ENCODE measurements around the gene PBX2.
"Not testable (repeated sequence)": the region's sequence is repeated elsewhere in the genome, so short reads cannot be mapped to it uniquely, and the experiment has no call there.

Gene PBX2

DNA sequence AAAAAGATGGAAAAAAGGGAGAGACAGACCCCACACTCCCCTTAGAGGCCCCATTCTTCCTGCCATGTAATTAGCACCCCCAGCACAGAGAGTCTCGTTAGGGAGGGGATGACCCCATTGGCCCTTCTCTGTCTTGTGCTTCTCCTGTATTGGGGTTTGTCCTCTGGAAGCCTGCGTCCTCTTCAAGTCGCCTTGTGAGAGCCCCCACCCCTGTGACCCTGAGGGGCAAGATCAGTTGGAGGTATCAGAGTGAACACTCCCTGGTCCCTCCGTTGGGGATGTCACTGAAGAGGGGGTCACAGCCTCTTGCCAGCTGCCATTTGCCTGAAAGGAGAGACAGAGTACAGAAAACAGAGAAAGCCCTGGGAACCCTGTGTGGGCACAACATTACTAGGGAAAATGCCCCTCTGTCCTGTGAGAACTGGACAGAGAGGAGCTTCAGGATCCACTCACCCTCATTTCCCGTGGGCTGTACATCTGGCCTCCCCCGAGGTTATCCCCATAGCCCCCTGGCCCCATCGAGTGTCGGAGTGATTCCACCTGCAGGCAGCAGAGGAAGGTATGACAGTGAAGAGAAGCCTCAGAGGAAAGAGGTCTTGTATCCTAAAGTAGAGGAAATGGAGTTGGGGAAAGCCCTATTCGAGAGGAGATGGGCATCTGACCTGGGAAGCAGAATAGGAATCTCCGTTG is 3.7 kb downstream of the PBX2 start:
- DNase-seq, result not testable (repeated sequence)

DNA sequence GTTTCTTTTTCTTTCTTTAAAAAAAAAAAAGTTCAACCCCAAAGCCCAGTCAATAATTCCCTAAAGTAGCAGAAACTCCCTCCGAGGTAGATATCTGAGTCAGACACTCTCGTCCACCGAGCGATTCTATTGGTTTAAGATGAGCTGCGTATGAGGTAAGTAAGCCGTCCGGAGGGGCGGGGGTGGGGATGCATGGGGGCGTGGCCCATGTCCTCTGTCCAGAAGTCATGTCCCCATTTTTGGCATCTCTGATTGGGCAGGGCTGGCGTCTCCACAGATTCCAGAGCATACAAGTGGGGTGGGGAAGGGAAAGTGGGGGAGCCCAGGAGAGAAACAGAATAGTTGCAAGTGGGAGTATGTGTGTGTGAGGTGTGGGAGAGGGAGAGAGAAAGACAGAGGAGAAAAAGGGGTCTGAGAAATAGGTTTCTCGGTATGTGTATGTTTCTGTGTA is 4.3 kb downstream of the PBX2 start:
- DNase-seq, result not testable (repeated sequence)

DNA sequence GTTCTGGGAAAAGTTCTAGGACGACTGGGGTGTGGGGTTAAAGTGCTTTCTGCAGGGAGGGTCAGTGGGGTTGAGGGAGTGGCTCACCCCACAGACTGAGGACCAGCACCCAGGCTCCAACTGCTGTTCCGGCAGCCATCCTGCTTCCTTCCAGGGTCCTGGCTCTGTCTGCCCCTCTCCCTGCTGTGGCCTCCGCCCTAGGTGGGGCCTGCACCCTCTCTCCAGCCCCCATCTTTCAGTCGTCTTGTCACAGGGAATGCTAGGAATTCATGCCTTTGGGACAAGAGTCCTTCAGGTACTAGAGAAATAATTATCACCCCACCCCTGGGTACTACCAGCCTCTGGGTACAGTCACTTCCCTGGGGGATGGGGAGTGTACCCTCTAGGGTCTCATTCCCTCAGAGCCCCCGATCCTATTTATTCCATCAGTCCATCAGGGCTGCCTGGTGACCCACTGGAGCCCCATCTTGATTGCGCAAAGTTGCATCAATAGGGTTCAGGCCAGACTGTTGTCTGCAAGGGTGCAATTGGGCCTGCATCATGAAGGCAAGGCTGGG is 5.8 kb downstream of the PBX2 start, which contains the start of gene AGER:
Gene AGER (minus strand): TSS at position 170 of the 557 bp plus-strand sequence. CDS start 31 bp downstream, at position 139.
- no peak for DNase-seq

DNA sequence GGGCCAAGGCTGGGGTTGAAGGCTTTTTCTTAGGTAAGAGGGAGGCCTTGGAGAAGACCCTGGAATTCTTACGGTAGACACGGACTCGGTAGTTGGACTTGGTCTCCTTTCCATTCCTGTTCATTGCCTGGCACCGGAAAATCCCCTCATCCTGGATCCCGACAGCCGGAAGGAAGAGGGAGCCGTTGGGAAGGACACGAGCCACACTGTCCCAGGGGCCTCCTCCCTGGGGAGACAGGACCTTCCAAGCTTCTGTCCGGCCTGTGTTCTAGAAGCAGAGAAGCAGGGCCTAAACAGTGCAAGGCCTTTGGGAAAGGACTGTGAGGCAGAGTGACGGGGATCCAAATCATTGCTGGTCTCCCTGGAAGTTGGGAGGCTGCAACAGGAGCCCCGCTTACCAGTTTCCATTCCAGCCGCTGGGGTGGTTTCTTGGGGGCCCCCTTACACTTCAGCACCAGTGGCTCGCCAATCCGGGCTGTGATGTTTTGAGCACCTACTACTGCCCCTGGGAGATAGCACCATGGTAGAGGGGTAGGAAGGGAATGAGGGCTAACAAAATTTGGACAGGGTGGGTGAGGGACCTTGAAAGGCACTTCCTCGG is 6.4 kb downstream of the PBX2 start:
- DNase-seq, result no peak

DNA sequence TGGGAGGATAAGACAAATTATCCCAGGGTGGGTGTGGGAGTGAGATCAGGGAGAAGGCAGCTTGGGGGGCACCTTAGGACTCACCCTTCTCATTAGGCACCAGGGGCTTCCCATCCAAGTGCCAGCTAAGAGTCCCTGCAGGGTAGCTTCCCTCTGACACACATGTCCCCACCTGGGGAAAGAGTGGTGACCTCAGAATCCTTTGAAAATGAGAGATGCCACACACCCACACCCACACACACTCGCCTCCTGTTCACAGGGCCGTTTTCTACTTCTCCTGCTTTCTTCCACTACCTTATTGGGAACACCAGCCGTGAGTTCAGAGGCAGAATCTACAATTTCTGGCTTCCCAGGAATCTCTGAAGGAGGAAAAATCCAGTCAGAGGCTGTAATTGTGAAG is 7.0 kb downstream of the PBX2 start:
- no peak for DNase-seq

DNA sequence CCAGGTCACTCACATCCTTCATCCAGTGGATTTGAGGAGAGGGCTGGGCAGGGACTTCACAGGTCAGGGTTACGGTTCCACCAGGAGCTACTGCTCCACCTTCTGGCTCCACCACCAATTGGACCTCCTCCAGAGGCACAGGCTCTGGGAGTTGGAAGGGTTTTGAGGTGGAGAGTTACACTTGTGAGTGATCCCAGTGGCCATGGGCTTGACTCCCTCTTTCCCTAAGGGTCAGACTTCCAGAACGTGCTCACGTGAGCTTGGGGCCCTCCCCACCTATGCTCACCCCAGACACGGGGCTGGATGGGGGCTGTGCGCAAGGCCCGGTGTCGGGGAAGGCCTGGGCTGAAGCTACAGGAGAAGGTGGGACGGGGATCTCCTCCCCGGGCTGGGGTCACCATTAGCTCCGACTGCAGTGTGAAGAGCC is 7.4 kb downstream of the PBX2 start:
- DNase-seq, result no peak

DNA sequence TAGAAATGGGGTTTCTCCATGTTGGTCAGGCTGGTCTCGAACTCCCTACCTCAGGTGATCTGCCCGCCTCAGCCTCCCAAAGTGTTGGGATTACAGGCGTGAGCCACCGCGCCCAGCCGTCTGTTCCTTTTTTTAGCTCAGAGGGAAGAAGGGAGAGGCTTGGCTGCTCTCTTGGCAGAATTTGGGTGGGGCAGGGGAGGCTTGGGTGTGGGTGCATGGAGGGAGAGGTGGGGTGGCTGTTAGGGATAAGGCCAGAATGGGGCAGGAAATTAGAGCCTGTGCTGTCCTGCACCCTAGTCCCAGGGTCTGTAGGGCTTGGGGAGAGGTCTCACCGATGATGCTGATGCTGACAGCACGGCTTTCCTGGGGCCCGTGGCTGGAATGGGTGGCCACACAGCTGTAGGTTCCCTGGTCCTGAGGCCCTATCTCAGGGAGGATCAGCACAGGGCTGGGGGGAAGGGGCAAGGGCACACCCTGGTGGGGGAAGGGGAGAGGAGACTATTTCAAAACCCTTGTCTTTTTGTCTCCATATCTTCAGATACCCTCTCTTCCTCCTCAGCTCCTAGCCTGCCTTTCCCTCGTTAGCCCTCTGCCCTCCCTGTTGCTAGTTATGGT is 8.0 kb downstream of the PBX2 start:
- DNase-seq, result no peak

DNA sequence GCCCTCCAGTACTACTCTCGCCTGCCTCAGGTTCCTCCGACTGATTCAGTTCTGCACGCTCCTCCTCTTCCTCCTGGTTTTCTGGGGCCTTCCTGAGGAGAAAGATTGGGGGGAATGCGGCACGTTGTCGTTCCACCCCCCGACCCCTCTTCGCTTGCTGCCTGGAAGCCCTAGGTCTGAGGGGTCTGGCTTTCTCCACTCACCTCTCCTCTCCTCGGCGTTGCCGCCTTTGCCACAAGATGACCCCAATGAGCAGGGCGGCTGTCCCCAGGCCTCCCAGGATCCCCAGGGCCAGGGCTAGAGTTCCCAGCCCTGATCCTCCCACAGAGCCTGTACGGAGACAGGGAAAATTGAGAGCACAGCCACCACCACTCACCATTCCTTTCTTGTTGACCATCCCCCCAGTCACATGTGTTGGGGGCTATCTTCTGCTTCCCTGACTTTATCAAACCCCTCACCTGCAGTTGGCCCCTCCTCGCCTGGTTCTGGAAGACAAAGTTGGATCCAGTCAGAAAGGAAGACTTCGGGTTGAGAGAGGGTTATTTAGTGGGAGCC is 8.8 kb downstream of the PBX2 start:
- no peak for DNase-seq

DNA sequence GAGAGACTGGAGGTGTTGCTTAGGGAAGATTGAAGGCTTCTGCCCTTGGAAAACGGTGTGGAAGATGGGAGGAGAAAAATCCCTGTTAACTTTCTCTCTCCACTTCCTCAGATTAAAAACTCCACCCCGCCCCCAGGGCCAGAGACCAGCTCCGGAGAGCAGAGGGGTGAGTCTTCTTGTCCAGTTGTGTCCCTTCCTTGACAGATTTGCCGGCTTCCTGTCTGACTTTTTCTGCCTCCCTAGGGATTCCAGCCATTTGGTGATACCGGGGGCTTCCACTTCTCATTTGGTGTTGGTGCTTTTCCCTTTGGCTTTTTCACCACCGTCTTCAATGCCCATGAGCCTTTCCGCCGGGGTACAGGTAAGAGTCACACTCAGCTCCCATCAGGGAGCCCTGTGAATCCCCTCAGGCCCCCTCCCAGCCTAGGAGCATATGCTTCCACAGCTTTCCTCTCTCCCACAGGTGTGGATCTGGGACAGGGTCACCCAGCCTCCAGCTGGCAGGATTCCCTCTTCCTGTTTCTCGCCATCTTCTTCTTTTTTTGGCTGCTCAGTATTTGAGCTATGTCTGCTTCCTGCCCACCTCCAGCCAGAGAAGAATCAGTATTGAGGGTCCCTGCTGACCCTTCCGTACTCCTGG is 10.1 kb downstream of the PBX2 start:
- DNase-seq, result no peak

DNA sequence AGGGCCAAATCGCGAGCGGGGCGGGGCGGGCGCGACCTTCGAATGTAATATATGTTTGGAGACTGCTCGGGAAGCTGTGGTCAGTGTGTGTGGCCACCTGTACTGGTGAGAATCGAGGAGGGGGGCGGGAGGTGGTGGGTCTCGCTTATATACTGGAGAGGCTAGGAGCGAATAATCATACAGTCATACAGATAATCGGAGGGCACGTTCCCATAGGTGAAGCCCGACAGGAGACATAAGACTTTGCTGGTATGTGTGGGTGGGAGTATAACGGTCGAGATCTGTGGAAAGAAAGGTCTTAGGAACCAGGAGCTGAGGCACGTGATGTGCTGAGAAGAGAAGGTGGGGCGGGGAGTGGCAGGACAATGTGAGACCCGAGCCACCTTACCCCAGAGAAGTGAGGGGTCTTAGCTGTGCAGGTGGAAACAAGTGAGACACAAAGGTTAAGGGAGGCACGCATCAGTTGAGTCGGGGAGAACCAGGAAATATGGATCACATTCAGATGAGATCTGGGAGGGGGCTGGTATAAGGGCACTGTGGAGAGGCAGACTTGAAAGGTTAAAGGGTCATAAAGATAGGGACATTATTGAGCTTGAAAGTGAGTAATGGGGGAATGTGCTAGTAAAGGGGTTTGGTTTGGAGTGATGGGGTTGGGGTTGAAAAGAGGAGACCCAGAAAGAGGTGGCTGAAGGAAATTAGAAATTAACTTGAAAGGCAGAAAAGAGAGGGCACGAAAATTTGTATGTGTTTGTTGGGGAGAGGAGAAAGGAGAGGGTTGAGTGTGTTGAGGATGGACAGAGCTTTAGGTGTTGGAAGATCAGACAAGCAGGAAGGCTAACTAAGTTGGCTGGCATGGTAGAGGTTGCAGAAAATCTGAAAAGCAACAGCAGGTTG is 11.2 kb downstream of the PBX2 start:
- peak; percentile 51 for DNase-seq

DNA sequence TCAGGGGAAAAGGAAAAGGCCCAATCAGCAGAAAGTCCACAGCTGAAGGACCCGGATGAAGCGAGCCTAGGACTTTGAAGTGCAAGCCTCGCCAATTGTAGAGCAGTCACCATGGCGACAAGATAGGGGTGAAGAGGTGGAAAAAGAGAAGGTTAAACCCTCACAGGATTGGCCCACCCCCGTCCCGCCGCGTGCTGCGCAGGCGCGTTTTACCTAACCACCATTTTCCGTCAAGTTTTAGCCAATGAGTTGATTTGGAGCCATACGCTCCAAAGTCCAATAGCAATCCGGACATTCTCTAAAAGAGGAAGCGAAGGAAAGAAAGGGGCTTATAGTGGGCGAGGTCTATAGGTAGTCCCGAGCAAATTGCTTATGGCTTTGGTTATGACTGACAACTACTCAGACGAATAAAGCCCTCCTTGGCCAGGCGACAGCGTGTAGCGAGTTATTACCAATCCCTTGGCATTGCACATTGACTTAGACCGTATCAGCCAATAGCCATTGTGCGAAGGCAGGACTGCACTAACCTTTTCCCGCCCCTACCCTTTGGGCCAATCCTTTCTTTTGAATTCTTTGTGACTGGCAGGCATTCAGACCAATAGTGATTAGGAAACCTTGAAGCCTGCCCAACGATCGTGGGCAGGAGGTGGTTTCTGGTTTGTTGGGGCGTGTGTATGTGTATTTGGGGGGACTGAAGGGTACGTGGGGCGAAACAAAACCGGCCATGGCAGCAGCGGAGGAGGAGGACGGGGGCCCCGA is 12.0 kb downstream of the PBX2 start, which contains the start of gene RNF5:
Gene RNF5 (plus strand): TSS at position 618 of the 759 bp plus-strand sequence. CDS start 107 bp downstream, at position 725.
- peak; percentile 100 for DNase-seq

DNA sequence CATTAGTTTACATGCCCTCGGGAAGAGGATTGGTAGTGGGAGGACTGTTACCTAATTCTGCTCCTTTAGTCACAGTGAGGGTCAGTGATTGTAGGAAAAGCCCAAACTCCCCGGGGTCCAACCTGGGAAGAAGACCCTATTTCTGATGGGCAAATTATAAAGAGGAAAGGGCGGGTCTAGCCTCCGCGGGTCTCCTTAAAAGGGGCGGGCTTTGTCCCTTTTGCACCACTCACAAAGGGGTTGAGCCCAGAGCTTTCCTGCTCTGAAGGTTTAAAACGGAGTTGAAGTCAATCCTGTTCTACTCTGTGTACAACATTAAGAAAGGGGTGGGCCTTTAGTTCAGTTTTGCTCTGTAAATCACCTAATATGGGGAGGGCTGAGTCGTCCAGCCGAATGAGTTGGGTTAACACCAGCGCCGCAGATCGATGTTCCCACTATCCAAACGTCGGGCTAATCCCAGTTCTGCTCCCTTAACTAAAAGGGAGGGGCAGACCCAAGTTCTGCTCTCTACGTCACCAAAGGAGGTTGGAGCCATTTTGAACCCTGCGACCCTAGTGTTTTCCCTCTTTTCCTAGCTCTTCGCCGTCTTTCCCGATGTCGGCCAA is 12.7 kb downstream of the PBX2 start:
- DNase-seq, result peak; percentile 90

DNA sequence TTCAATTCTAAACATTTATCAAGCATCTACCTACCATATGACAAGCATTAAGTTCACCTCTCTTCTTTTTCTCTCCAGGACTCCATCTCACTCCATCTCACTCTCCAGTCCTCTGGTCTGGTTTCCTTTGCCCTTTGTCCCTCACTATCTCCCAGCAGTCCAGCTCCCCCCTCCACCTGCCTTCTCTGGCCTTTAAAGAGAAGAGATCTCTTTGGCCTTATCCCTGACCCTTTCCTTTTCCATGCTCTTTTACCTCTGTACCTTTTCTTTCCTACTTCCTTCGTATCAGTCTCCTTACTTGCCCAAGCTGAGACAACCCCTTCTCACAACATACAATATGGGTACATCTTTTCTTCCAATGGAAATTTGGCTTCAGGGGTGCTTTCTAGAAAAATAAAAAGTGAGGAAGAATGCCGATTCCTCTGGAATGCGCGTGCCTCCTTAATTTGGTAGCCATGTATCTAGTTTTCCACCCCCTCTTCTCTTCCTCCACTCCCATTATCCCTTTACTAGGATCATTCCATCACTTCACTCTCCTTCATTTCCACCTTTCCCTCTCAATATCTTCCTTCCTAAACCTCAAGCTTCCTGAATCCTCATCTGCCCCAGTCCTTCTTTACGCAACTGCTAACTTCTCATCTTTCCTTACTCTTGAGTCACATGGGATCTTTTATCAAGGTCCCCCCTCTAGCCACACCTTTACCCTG is 13.4 kb downstream of the PBX2 start:
- peak; percentile 42 for DNase-seq

DNA sequence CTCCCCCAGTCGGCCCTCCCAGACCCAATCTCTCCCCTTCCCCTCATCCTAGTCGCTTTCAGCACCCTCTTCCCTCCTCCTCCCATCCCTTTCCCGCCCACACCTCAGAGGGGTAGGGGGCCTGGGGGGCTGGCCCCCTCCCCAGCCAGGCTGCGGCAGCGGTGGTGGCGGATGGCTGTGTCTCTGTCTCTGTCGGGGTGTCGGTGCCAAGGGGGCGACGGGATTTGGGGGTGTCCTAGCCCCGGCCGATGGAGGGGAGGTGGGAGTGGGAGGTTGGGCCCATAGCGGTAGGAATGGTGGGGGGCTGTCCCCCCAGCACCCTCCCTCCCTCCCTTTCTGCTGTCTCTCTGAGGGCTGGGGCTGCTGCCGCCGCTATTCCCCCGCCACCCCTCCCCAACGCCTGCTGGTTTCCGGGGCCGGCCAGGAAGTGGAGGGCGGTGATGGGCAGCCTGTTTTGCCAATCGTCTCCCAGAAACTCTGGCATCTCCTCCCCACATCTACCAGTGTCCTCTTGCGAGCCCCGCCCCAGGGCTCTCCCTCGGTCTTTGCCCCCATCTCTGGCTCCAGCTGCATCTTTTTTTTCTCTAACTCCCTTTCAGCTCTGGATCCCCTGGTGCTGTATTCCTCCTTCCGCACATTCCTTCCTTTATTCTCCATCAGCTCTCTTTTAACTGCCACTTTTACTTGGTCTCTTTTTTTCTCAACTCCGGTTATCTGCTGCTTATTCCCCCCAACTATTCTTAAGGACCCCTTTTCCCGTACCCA is 14.1 kb downstream of the PBX2 start, which contains the start of gene AGPAT1:
Gene AGPAT1 (minus strand): TSS at position 374 of the 765 bp plus-strand sequence. CDS start 4,588 bp downstream, outside the sequence.
- DNase-seq, result peak; percentile 97

DNA sequence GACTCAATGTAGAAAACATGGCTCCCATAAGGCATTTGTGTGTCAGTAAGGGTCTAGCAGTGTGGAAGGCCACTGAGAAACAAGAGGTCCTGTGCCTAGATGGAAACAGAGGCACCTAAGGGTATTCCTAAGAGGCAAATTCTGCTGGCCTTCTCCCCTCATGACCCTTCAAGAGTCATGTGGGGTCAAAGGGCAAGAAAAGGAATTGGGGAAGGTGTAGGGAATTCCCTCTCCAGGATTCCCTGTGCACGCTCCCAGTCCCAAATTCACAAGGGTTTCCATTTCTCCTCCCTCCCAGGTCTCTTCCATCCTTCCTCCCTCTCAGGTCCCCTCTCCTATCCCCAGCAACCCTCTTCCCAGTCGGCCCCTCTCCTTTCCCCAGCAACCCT is 14.7 kb downstream of the PBX2 start:
- DNase-seq, result no peak

DNA sequence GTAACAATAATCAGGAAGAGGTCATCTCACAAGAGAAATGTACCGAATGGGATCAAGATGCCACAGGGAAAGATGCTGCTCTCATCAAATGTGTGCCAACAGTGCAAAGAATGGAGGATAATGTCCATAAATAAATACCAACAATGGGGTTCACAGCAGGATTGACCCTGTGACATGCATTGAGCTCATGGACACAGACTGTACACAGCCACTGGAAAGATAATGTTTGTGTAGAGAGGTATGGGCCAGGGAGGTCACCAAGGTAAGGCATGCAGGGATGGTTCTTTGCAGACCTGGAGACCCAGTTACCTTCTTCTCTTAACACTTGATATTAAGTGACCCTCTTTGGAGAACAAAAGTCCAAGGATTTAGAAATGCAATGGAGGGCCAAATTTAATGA is 15.6 kb downstream of the PBX2 start:
- no peak for DNase-seq

DNA sequence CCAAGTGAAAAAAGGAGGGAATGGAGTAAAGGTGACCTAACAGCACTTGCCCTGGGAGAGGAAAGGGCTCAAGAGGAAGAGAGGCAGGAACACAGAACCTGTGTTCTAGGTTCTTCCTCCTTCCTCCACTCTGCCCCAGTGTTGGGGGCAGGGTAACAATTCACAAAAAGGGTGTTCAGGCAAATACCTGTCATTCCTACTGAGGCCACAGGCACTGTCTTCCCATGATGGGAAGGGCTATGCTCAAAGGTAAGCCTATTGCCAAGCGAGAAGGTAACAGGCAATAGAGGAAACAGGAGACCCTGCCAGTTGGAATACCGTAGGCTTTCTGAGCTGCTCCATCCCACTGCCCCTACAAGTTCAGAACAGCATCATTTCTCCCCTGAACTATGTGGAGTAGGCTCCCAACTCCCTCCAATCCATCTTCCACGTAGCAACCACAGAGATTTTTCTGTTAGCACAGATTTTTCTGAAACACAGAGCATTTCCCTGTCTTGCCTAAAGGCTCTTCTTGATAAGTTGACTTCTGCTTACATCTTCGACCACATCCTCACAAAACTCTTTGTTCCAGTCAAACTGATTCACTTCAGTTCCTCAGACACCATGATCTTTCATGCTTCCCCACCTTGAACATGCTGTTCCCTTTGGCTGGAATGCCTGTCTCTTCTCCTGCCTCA is 16.8 kb downstream of the PBX2 start:
- no peak for DNase-seq

DNA sequence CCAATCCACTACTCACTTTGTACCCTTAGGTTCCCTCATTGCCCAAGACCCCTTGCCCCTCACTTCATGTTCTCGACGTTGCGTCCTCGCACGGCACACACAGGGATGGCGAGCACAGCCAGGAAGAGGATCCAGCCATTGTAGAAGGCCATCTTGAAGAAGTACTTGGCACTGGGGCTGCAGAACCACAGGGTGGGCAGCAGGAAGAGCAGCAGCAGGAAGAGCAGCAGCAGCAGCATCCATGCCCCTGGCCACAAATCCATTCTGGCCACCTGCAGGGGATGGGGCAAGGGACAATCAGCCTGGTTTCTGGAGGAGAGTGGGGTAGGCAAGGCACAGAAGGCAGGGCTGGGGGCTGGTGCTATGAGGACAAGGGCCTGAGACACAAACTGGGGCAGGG is 18.8 kb downstream of the PBX2 start:
- no peak for DNase-seq
